GM19467 (cell line): ENCODE data around the gene ACTA1.
"Not testable (repeated sequence)": the region's sequence is repeated elsewhere in the genome, so short reads cannot be mapped to it uniquely, and the experiment has no call there.

ENCODE experiments used
- ATAC-seq: cut with Tn5 transposase; IDR thresholded peaks from one replicate; pipeline ENCODE4 v1.9.1; 2021; ENCODE audit warnings: mild to moderate bottlenecking, moderate library complexity; ENCODE audit not compliant: unreplicated experiment

Gene ACTA1

GRCh38 chr1:229440851-229441537 is 7.1 kb upstream of the ACTA1 start:
- ATAC-seq, result peak; percentile 93

GRCh38 chr1:229438021-229438420 is 4.1 kb upstream of the ACTA1 start:
- ATAC-seq, result no peak

- no peak for ATAC-seq
Observed at GRCh38 chr1:229437443-229437842, 3.5 kb upstream of the ACTA1 start.

- ATAC-seq, result no peak
Observed at GRCh38 chr1:229436201-229436600, 2.3 kb upstream of the ACTA1 start.

GRCh38 chr1:229434641-229435051 is 752 bp upstream of the ACTA1 start:
- no peak for ATAC-seq

- ATAC-seq, result no peak
Observed at GRCh38 chr1:229433364-229434004, 410 bp downstream of the ACTA1 start.

GRCh38 chr1:229432905-229433304 is 989 bp downstream of the ACTA1 start:
- no peak for ATAC-seq

- ATAC-seq, result no peak
Observed at GRCh38 chr1:229432116-229432461, 1.8 kb downstream of the ACTA1 start.

GRCh38 chr1:229431284-229432115 is 2.4 kb downstream of the ACTA1 start:
- ATAC-seq, result no peak

GRCh38 chr1:229430761-229431283 is 3.1 kb downstream of the ACTA1 start:
- no peak for ATAC-seq

GRCh38 chr1:229428256-229428655 is 5.6 kb downstream of the ACTA1 start:
- no peak for ATAC-seq

GRCh38 chr1:229427572-229427971 is 6.3 kb downstream of the ACTA1 start:
- no peak for ATAC-seq

GRCh38 chr1:229425564-229426159 is 8.2 kb downstream of the ACTA1 start:
- no peak for ATAC-seq

GRCh38 chr1:229420765-229421164 is 13.1 kb downstream of the ACTA1 start:
- ATAC-seq, result no peak

GRCh38 chr1:229420224-229420623 is 13.7 kb downstream of the ACTA1 start:
- no peak for ATAC-seq

GRCh38 chr1:229418586-229418985 is 15.3 kb downstream of the ACTA1 start:
- not testable (repeated sequence) for ATAC-seq

- ATAC-seq, result not testable (repeated sequence)
Observed at GRCh38 chr1:229412810-229413209, 21.1 kb downstream of the ACTA1 start.

GRCh38 chr1:229412056-229412455 is 21.8 kb downstream of the ACTA1 start:
- ATAC-seq, result no peak

- ATAC-seq, result no peak
Observed at GRCh38 chr1:229411434-229412055, 22.3 kb downstream of the ACTA1 start.

GRCh38 chr1:229410692-229411433 is 23.0 kb downstream of the ACTA1 start:
- ATAC-seq, result no peak
